ENCODE measurements around the gene FBXL16.

The FBXL16 gene

DNA sequence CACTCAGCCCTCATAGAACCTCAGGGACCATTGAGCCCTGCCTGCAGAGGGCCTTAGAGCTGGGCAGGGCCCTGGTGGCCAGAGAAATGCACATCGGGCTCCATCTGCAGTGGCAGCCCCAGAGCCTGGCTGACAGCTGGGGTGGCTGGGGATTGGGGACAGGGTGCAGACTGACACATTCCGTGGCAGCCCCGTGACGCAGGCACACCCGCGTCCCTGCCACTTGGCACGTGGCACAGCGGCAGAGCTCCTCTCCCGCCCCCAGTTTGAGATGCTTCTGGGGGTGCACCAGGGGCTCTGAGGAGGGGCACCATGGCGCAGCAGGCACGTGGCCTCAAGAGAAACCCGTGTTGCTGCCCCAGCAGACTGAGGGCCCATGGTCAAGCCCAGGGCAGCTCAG lies 2.2 kb downstream of the FBXL16 start:
- Histone ChIP-seq H3K27me3 (replicated peaks; ENCODE audit: control insufficient read depth, insufficient read depth, low read length) (no peaks in the 10 kb centered on the region; the same call in none of the 2 replicates), H3K36me3 (ENCODE audit: control insufficient read depth, insufficient read depth, low read length) (no peaks in the 10 kb centered on the region), H3K4me3 (replicated peaks; ENCODE audit: low read depth, low read length) (no peak overlapping the region)
- TF ChIP-seq CTCF (IDR thresholded peaks at IDR 0.05; ENCODE audit: insufficient read depth, low read length, poor library complexity, severe bottlenecking), result no peak
- no peak for DNase-seq (ENCODE audit: extremely low read depth, insufficient read length)

DNA sequence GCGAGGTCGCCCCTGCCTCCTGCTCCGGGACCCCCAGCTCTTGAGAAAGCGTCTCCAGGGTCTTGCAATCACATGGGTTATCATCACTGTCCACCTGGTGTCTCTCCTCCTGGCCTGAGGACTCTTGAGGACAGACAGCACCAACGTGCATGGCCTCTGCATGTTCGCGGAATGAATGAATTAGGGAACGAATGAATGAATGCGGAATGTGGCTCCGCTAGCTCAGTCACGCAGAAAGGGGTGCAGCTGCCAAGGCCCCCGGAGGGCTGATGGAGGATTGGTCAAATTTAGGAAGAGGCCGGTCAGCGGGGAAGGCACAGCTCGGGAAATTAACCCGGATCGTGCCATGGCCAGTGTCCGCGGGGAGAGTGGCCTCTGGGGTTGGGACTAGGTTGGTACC lies 3.3 kb downstream of the FBXL16 start:
- no peak overlapping the region for H3K4me3 ChIP-seq (replicated peaks; ENCODE audit: low read depth, low read length)
- no peaks in the 10 kb centered on the region for H3K36me3 ChIP-seq (ENCODE audit: control insufficient read depth, insufficient read depth, low read length)
- TF ChIP-seq CTCF (IDR thresholded peaks at IDR 0.05; ENCODE audit: insufficient read depth, low read length, poor library complexity, severe bottlenecking), result no peak
- no peaks in the 10 kb centered on the region; the same call in 1 of the 2 replicates for H3K27me3 ChIP-seq (replicated peaks; ENCODE audit: control insufficient read depth, insufficient read depth, low read length)
- no peak for DNase-seq (ENCODE audit: extremely low read depth, insufficient read length)

GRCh38 chr16:700684-701584 lies 4.7 kb downstream of the FBXL16 start:
- no peak overlapping the region for H3K4me3 ChIP-seq (replicated peaks; ENCODE audit: low read depth, low read length)

DNA sequence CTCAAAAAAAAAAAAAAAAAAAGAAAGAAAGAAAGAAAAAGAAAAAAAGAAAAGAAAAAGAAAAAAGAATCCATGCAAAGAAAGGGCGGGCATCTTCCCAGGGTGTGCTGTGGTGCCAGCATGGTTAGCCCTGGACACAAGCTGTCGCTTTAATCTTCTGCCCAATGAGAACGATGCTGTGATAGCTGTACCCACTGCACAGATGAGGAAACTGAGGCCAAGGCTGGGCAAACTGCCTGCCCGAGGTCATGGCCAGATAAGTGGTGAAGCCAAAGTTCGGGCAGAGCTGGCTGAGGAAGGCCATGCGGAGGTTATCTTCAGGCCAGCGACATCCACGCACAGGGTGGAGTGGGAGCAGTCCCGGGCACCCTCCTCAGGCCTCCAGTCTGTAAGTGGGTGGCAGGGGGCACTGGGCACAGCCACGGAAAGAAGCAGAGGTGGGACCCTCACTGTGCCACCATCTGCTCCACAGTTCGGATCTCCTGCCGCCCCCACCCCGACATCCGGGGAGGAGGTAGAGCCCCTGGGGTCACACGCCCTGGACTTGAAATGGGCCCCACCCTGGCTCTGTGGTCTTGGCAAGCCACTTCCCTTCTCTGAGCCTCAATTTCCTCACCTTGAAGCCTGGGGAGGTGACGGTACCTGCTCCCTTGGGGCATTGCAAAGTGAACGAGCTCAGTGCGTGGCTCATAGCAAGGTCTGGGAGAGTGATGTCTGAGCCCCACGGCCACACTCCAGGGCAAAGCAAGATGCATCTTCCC lies 6.5 kb downstream of the FBXL16 start:
- Histone ChIP-seq H3K27me3 (replicated peaks; ENCODE audit: control insufficient read depth, insufficient read depth, low read length) (no peaks in the 10 kb centered on the region; the same call in 1 of the 2 replicates), H3K36me3 (ENCODE audit: control insufficient read depth, insufficient read depth, low read length) (no peaks in the 10 kb centered on the region), H3K4me3 (replicated peaks; ENCODE audit: low read depth, low read length) (no peak overlapping the region)
- no peak for DNase-seq (ENCODE audit: extremely low read depth, insufficient read length)
- TF ChIP-seq CTCF (IDR thresholded peaks at IDR 0.05; ENCODE audit: insufficient read depth, low read length, poor library complexity, severe bottlenecking), result no peak

More at GRCh38 chr16:700684-701584, 4.7 kb downstream of the FBXL16 start:
- Histone ChIP-seq H3K36me3 (ENCODE audit: control insufficient read depth, insufficient read depth, low read length) (no peaks in the 10 kb centered on the region), H3K27me3 (replicated peaks; ENCODE audit: control insufficient read depth, insufficient read depth, low read length) (no peaks in the 10 kb centered on the region; the same call in 1 of the 2 replicates)
- no peak for DNase-seq (ENCODE audit: extremely low read depth, insufficient read length)
- no peak for TF ChIP-seq CTCF (IDR thresholded peaks at IDR 0.05; ENCODE audit: insufficient read depth, low read length, poor library complexity, severe bottlenecking)

GRCh38 chr16:695355-696089 lies 10.1 kb downstream of the FBXL16 start:
- no peak for TF ChIP-seq CTCF (IDR thresholded peaks at IDR 0.05; ENCODE audit: insufficient read depth, low read length, poor library complexity, severe bottlenecking)
- DNase-seq (ENCODE audit: extremely low read depth, insufficient read length), result peak; percentile 76
- Histone ChIP-seq H3K27me3 (replicated peaks; ENCODE audit: control insufficient read depth, insufficient read depth, low read length) (no peaks in the 10 kb centered on the region; the same call in 1 of the 2 replicates), H3K36me3 (ENCODE audit: control insufficient read depth, insufficient read depth, low read length) (no peaks in the 10 kb centered on the region), H3K4me3 (replicated peaks; ENCODE audit: low read depth, low read length) (peak overlapping the region; percentile 61)

Data from GM06990 (cell line).